Measurements from ENCODE around the gene AP3S2. TPM values are rescaled to one million over a fixed set of nuclear protein-coding genes. Genes with fewer than 3 reads are reported as not detected.

AP3S2 gene
- polyA plus RNA-seq, 1 experiment, result 23.5 TPM

- no peak for TF ChIP-seq CTCF (IDR thresholded peaks at IDR 0.05; ENCODE audit: insufficient read depth, low read depth, low read length)
- H3K36me3 ChIP-seq (ENCODE audit: control insufficient read depth, insufficient read depth, low read length), result no peaks in the 10 kb centered on the region
- POLR2A ChIA-PET, result interaction anchor here (1.6 kb wide), 1 partner anchor 15 kb away, joined by 5 read pairs; no protein-coding TSS in a partner anchor
- no peaks in the 10 kb centered on the region for H3K27me3 ChIP-seq (ENCODE audit: control insufficient read depth, insufficient read depth, low read length)
- CTCF ChIA-PET, result interaction anchor here (1.2 kb wide), 1 partner anchor 56 kb away, joined by 3 read pairs; no protein-coding TSS in a partner anchor
- H3K4me3 ChIP-seq (ENCODE audit: low read depth, low read length), result no peak overlapping the region
- no peak for DNase-seq (ENCODE audit: low read depth)
Measured at GRCh38 chr15:89822026-89822425, 71.8 kb downstream of the AP3S2 start.

GRCh38 chr15:89820666-89821611 is 72.9 kb downstream of the AP3S2 start:
- TF ChIP-seq CTCF (IDR thresholded peaks at IDR 0.05; ENCODE audit: insufficient read depth, low read depth, low read length), result no peak
- ChIA-PET CTCF (interaction anchor here (0.6 to 1.2 kb wide), 2 partner anchors 40 to 57 kb away, joined by 3 to 5 read pairs; no protein-coding TSS in a partner anchor), POLR2A (interaction anchor here (1.6 kb wide), 1 partner anchor 16 kb away, joined by 5 read pairs; no protein-coding TSS in a partner anchor)
- no peaks in the 10 kb centered on the region for H3K36me3 ChIP-seq (ENCODE audit: control insufficient read depth, insufficient read depth, low read length)
- peak; percentile 82 for DNase-seq (ENCODE audit: low read depth)
- H3K4me3 ChIP-seq (ENCODE audit: low read depth, low read length), result no peak overlapping the region
- no peaks in the 10 kb centered on the region for H3K27me3 ChIP-seq (ENCODE audit: control insufficient read depth, insufficient read depth, low read length)

GRCh38 chr15:89818287-89818686 is 75.5 kb downstream of the AP3S2 start:
- Histone ChIP-seq H3K4me3 (ENCODE audit: low read depth, low read length) (no peak overlapping the region), H3K36me3 (ENCODE audit: control insufficient read depth, insufficient read depth, low read length) (no peaks in the 10 kb centered on the region), H3K27me3 (ENCODE audit: control insufficient read depth, insufficient read depth, low read length) (no peaks in the 10 kb centered on the region)
- POLR2A ChIA-PET, result interaction anchor here (0.7 kb wide), 1 partner anchor 1015 kb away, joined by 12 read pairs; no protein-coding TSS in a partner anchor
- no peak for TF ChIP-seq CTCF (IDR thresholded peaks at IDR 0.05; ENCODE audit: insufficient read depth, low read depth, low read length)
- DNase-seq (ENCODE audit: low read depth), result no peak
- CTCF ChIA-PET, result interaction anchor here (0.8 kb wide), 1 partner anchor 58 kb away, joined by 3 read pairs; no protein-coding TSS in a partner anchor

- H3K4me3 ChIP-seq (ENCODE audit: low read depth, low read length), result no peak overlapping the region
- H3K36me3 ChIP-seq (ENCODE audit: control insufficient read depth, insufficient read depth, low read length), result no peaks in the 10 kb centered on the region
- no peak for TF ChIP-seq CTCF (IDR thresholded peaks at IDR 0.05; ENCODE audit: insufficient read depth, low read depth, low read length)
- DNase-seq (ENCODE audit: low read depth), result no peak
- POLR2A ChIA-PET, result no interaction called here
- H3K27me3 ChIP-seq (ENCODE audit: control insufficient read depth, insufficient read depth, low read length), result no peaks in the 10 kb centered on the region
- CTCF ChIA-PET, result interaction anchor here (0.8 kb wide), 1 partner anchor 57 kb away, joined by 3 read pairs; no protein-coding TSS in a partner anchor
Measured at GRCh38 chr15:89817701-89818280, 76.0 kb downstream of the AP3S2 start.

- TF ChIP-seq CTCF (IDR thresholded peaks at IDR 0.05; ENCODE audit: insufficient read depth, low read depth, low read length), result no peak
- H3K4me3 ChIP-seq (ENCODE audit: low read depth, low read length), result no peak overlapping the region
- H3K27me3 ChIP-seq (ENCODE audit: control insufficient read depth, insufficient read depth, low read length), result no peaks in the 10 kb centered on the region
- ChIA-PET CTCF (interaction anchor here (1.1 to 2.5 kb wide), 2 partner anchors 55 to 65 kb away, joined by 3 to 13 read pairs; partner anchors contain the start of gene MESP1), POLR2A (no interaction called here)
- H3K36me3 ChIP-seq (ENCODE audit: control insufficient read depth, insufficient read depth, low read length), result 0 out of 2 replicates have a peak, but pooled peaks cover 2% of the 10 kb centered on the region
- DNase-seq (ENCODE audit: low read depth), result no peak
Measured at GRCh38 chr15:89815769-89816168, 78.0 kb downstream of the AP3S2 start.

All from BJ (cell line).